B cell (primary cell): ENCODE results near the gene CMIP.

ENCODE experiments used
- CTCF ChIP-seq: fragments of 200-600 bp; IDR thresholded peaks from one replicate; pipeline ENCODE4 v1.8.0; 2022; ENCODE audit warnings: antibody characterized with exemption, mild to moderate bottlenecking
- EZH2 ChIP-seq: IDR thresholded peaks from 2 replicates; pipeline ENCODE4 v1.6.1; 2012; ENCODE audit warnings: borderline replicate concordance, low read depth, mild to moderate bottlenecking, moderate library complexity, low read length; ENCODE audit not compliant: insufficient read depth, poor library complexity, severe bottlenecking

DNA sequence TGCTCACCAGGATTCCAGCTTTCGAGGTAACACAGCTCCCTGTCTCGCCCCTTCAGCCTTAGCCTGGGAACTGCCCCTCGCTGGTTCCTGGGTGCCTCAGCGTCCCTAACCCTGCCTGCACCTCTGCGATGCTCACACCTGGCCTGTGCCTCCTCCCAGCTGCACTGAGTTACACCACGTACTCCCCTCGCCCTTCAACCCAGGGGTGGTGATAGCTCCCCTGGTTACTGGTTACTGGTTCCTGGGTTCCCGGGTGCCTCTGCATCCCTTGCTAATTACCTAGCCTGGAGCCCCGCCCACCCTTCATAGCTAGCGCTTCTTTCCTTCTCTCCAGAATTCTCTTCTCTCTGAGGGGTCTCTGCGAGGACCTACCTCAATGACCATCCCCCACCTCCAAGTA is 269.2 kb downstream of the CMIP start:
- TF ChIP-seq CTCF (no peak), EZH2 (no peak)
